BJ (cell line): ENCODE results near the gene CYP4A22. TPM values are rescaled to one million over a fixed set of nuclear protein-coding genes. Genes with fewer than 3 reads are reported as not detected.

Experiments
- CTCF ChIA-PET: fragments of 350-600 bp; formaldehyde crosslinking; extraction: SDS; loops from one replicate; lab custom pipeline; 2021; ENCODE audit warnings: antibody characterized with exemption, inconsistent platforms; lab: Yijun Ruan, JAX
- POLR2A ChIA-PET: fragments of 300-600 bp; sonication (Branson Sonifier 250); formaldehyde crosslinking; extraction: SDS; loops from one replicate; lab custom pipeline; 2021; ENCODE audit warnings: antibody characterized with exemption; lab: Charles Lee
- DNase-seq: peaks from one replicate; pipeline ENCODE4 v3.0.0-alpha.2; 2011; ENCODE audit warnings: low read depth
- H3K27me3 ChIP-seq: 2 replicates; pipeline ENCODE4 v1.6.0; 2011; ENCODE audit warnings: low read length; ENCODE audit not compliant: control insufficient read depth, insufficient read depth
- H3K36me3 ChIP-seq: 2 replicates; pipeline ENCODE4 v1.5.1; 2011; ENCODE audit warnings: low read length; ENCODE audit not compliant: control insufficient read depth, insufficient read depth
- H3K4me3 ChIP-seq: 2 replicates; pipeline ENCODE4 v1.5.1; 2011; ENCODE audit warnings: low read depth, mild to moderate bottlenecking, control low read depth, low read length
- polyA plus RNA-seq: library from polyadenylated mRNA; depleted of rRNA; stranded (reverse); fragments of >200 nt; gene quantifications from 2 replicates; pipeline ENCODE4 v1.2.3, GENCODE V29; 2011
- TF ChIP-seq, protein P1 (sequence below): IDR thresholded peaks from 2 replicates; pipeline ENCODE4 v1.5.1; 2011; ENCODE audit warnings: low read depth, mild to moderate bottlenecking, control low read depth, inconsistent platforms, low read length, moderate library complexity; ENCODE audit not compliant: insufficient read depth

CYP4A22 gene
- polyA plus RNA-seq, 1 experiment, result not detected

- Histone ChIP-seq H3K27me3 (no peaks in the 10 kb centered on the region), H3K36me3 (no peaks in the 10 kb centered on the region), H3K4me3 (no peak overlapping the region)
- no peak for DNase-seq
- ChIA-PET CTCF (interaction anchor here (1.2 kb wide), 1 partner anchor 14 kb away, joined by 4 read pairs; no protein-coding TSS in a partner anchor), POLR2A (no interaction called here)
- TF ChIP-seq, protein P1, sequence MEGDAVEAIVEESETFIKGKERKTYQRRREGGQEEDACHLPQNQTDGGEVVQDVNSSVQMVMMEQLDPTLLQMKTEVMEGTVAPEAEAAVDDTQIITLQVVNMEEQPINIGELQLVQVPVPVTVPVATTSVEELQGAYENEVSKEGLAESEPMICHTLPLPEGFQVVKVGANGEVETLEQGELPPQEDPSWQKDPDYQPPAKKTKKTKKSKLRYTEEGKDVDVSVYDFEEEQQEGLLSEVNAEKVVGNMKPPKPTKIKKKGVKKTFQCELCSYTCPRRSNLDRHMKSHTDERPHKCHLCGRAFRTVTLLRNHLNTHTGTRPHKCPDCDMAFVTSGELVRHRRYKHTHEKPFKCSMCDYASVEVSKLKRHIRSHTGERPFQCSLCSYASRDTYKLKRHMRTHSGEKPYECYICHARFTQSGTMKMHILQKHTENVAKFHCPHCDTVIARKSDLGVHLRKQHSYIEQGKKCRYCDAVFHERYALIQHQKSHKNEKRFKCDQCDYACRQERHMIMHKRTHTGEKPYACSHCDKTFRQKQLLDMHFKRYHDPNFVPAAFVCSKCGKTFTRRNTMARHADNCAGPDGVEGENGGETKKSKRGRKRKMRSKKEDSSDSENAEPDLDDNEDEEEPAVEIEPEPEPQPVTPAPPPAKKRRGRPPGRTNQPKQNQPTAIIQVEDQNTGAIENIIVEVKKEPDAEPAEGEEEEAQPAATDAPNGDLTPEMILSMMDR, result no peak
These were observed 23.5 kb downstream of the CYP4A22 start for GRCh38 chr1:47160716-47161115.

- ChIA-PET POLR2A (no interaction called here), CTCF (interaction anchor here (1.2 kb wide), 1 partner anchor 14 kb away, joined by 4 read pairs; no protein-coding TSS in a partner anchor)
- TF ChIP-seq, protein P1, result no peak
- DNase-seq, result no peak
- H3K4me3 ChIP-seq, result no peak overlapping the region
- H3K27me3 ChIP-seq, result no peaks in the 10 kb centered on the region
- H3K36me3 ChIP-seq, result no peaks in the 10 kb centered on the region
These were observed 24.2 kb downstream of the CYP4A22 start for GRCh38 chr1:47161298-47162040.

- TF ChIP-seq, protein P1, result no peak
- Histone ChIP-seq H3K27me3 (no peaks in the 10 kb centered on the region), H3K36me3 (no peaks in the 10 kb centered on the region), H3K4me3 (no peak overlapping the region)
- no peak for DNase-seq
- ChIA-PET CTCF (interaction anchor here (4.4 kb wide), 1 partner anchor 11 kb away, joined by 25 read pairs; no protein-coding TSS in a partner anchor), POLR2A (no interaction called here)
These were observed 27.3 kb downstream of the CYP4A22 start for GRCh38 chr1:47164552-47164951.

DNA sequence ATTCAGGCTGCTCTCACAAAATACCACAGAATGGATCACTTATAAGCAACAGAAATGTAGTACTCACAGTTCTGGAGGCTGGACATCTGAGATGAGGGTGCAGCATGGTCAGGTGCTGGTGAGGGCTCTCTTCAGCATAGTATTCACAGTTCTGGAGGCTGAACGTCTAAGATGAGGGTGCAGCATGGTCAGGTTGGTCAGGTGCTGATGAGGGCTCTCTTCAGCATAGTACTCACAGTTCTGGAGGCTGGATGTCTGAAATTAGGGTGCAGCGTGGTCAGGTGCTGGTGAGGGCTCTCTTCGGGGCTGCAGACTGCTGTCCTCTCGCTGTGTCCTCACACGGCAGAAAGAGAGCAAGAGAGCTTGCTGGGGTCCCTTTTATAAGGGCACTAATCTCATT, 35.5 kb downstream of the CYP4A22 start:
- no peak for DNase-seq

DNA sequence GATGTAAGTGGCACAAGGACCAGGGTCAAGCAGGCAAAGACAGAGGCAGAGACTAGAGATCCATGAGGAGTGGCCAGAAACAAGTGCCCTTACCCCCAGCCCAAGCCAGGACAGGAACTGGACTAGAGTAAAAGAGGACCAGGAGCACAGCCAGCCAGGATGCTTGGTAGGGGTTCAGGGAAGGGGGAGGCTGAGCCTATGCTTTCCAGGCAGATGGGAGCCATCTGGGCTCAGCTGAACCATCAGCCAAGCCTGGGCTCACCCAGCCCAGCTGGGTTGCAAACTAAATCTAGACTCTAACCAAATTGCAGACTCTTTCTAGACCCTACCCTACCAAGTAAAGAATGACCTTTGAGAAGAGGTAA, 37.4 kb downstream of the CYP4A22 start:
- POLR2A ChIA-PET, result no interaction called here
- no peaks in the 10 kb centered on the region for H3K27me3 ChIP-seq
- H3K36me3 ChIP-seq, result no peaks in the 10 kb centered on the region
- CTCF ChIA-PET, result interaction anchor here (0.8 to 2.9 kb wide), 10 partner anchors 9 to 764 kb away, joined by 3 to 25 read pairs (median 4); no protein-coding TSS in a partner anchor
- TF ChIP-seq, protein P1, result no peak
- DNase-seq, result no peak
- no peak overlapping the region for H3K4me3 ChIP-seq

More for the DNA sequence above, 35.5 kb downstream of the CYP4A22 start:
- no peak overlapping the region for H3K4me3 ChIP-seq
- CTCF ChIA-PET, result no interaction called here
- no peaks in the 10 kb centered on the region for H3K27me3 ChIP-seq
- POLR2A ChIA-PET, result no interaction called here
- H3K36me3 ChIP-seq, result no peaks in the 10 kb centered on the region
- TF ChIP-seq, protein P1, result no peak
